GM18505 (cell line): ENCODE results near the gene SLC25A34.

Source experiments
- ATAC-seq: cut with Tn5 transposase; IDR thresholded peaks from one replicate; pipeline ENCODE4 v1.9.1; 2021; ENCODE audit not compliant: unreplicated experiment
- POLR2A ChIP-seq: IDR thresholded peaks from 4 replicates; pipeline ENCODE4 v1.6.1; 2011; ENCODE audit warnings: borderline replicate concordance; ENCODE audit not compliant: insufficient read depth, insufficient read length; ENCODE audit errors: extremely low read depth

Gene SLC25A34

GRCh38 chr1:15756143-15757015 is 20.3 kb downstream of the SLC25A34 start:
- TF ChIP-seq POLR2A = no peak
- ATAC-seq = no peak

GRCh38 chr1:15757016-15757543 is 21.0 kb downstream of the SLC25A34 start:
- ATAC-seq = no peak
- TF ChIP-seq POLR2A = no peak

GRCh38 chr1:15757575-15758342 is 21.7 kb downstream of the SLC25A34 start:
- TF ChIP-seq POLR2A = no peak
- no peak for ATAC-seq

- ATAC-seq = no peak
- no peak for TF ChIP-seq POLR2A
These were observed 22.4 kb downstream of the SLC25A34 start, which contains the start of gene FBLIM1 for GRCh38 chr1:15758343-15758931. TSS of gene FBLIM1 (plus strand) at chr1:15758795. CDS start at chr1:15764984, 6,189 bp downstream.

GRCh38 chr1:15758953-15759661 is 23.0 kb downstream of the SLC25A34 start:
- no peak for TF ChIP-seq POLR2A
- no peak for ATAC-seq

- TF ChIP-seq POLR2A = no peak
- no peak for ATAC-seq
These were observed 24.6 kb downstream of the SLC25A34 start for GRCh38 chr1:15760520-15761211.

- no peak for TF ChIP-seq POLR2A
- no peak for ATAC-seq
These were observed 25.5 kb downstream of the SLC25A34 start for GRCh38 chr1:15761366-15762128.

- no peak for TF ChIP-seq POLR2A
- no peak for ATAC-seq
These were observed 26.5 kb downstream of the SLC25A34 start for GRCh38 chr1:15762546-15762945.

GRCh38 chr1:15764269-15764764 is 28.3 kb downstream of the SLC25A34 start:
- ATAC-seq = no peak
- no peak for TF ChIP-seq POLR2A

GRCh38 chr1:15764890-15765289 is 28.8 kb downstream of the SLC25A34 start:
- no peak for TF ChIP-seq POLR2A
- no peak for ATAC-seq

GRCh38 chr1:15765495-15766194 is 29.6 kb downstream of the SLC25A34 start:
- TF ChIP-seq POLR2A = no peak
- ATAC-seq = no peak

GRCh38 chr1:15767941-15768340 is 31.9 kb downstream of the SLC25A34 start:
- no peak for ATAC-seq
- no peak for TF ChIP-seq POLR2A
